ENCODE data around the gene PTPN23. TPM values are rescaled to one million over a fixed set of nuclear protein-coding genes. Genes with fewer than 3 reads are reported as not detected.

The PTPN23 gene
- polyA plus RNA-seq, 1 donor from 2014 or later: 36.2 TPM

- Histone ChIP-seq H3K9ac (ENCODE audit: low read length) (no peak overlapping the region), H3K9me2 (ENCODE audit: insufficient read depth, low read length) (no peaks in the 10 kb centered on the region), H3K4me2 (ENCODE audit: low read length) (no peak overlapping the region), H3K9me3 (ENCODE audit: low read length) (no peaks in the 10 kb centered on the region), H3K79me2 (replicated peaks; ENCODE audit: insufficient read depth, low read length) (no peaks in the 10 kb centered on the region), H2AFZ (ENCODE audit: low read depth, low read length) (no peak overlapping the region), H4K20me1 (ENCODE audit: insufficient read depth) (no peaks in the 10 kb centered on the region), H3F3A (ENCODE audit: insufficient read depth, low read length, poor library complexity, severe bottlenecking) (no peaks in the 10 kb centered on the region), H3K27me3 (ENCODE audit: insufficient read depth, low read depth, low read length) (no peaks in the 10 kb centered on the region), H3K4me3 (ENCODE audit: low read length) (no peak overlapping the region), H3K36me3 (ENCODE audit: insufficient read depth, low read length) (no peaks in the 10 kb centered on the region), H3K27ac (ENCODE audit: low read length) (no peak overlapping the region)
- TF ChIP-seq RAD21 (conservative IDR thresholded peaks at IDR 0.05) (no peak), POLR2AphosphoS5 (IDR thresholded peaks at IDR 0.05) (no peak), TAF1 (IDR thresholded peaks at IDR 0.05; ENCODE audit: low read depth) (no peak), CTCF (IDR thresholded peaks at IDR 0.05; ENCODE audit: poor library complexity, severe bottlenecking) (no peak), MXI1 (conservative IDR thresholded peaks at IDR 0.05; ENCODE audit: poor library complexity, severe bottlenecking) (no peak), SMC3 (conservative IDR thresholded peaks at IDR 0.05; ENCODE audit: poor library complexity) (no peak), EZH2 (IDR thresholded peaks at IDR 0.05; ENCODE audit: borderline replicate concordance, insufficient read depth, low read length, poor library complexity, severe bottlenecking) (no peak), EP300 (conservative IDR thresholded peaks at IDR 0.05; ENCODE audit: poor library complexity, severe bottlenecking) (no peak)
- TF ChIP-seq, protein P1, sequence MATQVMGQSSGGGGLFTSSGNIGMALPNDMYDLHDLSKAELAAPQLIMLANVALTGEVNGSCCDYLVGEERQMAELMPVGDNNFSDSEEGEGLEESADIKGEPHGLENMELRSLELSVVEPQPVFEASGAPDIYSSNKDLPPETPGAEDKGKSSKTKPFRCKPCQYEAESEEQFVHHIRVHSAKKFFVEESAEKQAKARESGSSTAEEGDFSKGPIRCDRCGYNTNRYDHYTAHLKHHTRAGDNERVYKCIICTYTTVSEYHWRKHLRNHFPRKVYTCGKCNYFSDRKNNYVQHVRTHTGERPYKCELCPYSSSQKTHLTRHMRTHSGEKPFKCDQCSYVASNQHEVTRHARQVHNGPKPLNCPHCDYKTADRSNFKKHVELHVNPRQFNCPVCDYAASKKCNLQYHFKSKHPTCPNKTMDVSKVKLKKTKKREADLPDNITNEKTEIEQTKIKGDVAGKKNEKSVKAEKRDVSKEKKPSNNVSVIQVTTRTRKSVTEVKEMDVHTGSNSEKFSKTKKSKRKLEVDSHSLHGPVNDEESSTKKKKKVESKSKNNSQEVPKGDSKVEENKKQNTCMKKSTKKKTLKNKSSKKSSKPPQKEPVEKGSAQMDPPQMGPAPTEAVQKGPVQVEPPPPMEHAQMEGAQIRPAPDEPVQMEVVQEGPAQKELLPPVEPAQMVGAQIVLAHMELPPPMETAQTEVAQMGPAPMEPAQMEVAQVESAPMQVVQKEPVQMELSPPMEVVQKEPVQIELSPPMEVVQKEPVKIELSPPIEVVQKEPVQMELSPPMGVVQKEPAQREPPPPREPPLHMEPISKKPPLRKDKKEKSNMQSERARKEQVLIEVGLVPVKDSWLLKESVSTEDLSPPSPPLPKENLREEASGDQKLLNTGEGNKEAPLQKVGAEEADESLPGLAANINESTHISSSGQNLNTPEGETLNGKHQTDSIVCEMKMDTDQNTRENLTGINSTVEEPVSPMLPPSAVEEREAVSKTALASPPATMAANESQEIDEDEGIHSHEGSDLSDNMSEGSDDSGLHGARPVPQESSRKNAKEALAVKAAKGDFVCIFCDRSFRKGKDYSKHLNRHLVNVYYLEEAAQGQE (IDR thresholded peaks at IDR 0.05; ENCODE audit: borderline replicate concordance): no peak
These were observed 30.2 kb downstream of the PTPN23 start for GRCh38 chr3:47410801-47411646.

DNA sequence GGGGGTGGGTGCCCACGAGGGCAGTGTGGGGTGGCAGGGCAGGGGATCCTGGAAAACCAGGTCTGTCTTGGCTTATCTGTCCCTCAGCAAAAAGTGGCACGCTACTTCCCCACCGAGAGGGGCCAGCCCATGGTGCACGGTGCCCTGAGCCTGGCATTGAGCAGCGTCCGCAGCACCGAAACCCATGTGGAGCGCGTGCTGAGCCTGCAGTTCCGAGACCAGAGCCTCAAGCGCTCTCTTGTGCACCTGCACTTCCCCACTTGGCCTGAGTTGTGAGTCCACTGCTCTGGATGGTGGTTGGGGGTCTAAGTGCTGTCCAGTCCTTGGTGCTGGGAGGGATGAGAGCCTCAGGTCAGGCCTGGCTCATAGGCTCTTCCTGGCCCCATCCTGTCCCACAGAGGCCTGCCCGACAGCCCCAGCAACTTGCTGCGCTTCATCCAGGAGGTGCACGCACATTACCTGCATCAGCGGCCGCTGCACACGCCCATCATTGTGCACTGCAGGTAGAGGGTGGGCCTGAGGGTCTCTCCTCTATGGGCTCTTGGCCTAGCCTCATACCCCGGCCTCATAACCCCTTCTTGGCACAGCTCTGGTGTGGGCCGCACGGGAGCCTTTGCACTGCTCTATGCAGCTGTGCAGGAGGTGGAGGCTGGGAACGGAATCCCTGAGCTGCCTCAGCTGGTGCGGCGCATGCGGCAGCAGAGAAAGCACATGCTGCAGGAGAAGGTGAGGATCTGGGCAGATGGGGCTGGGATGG lies 31.1 kb downstream of the PTPN23 start:
- no peak overlapping the region for H3K9ac ChIP-seq (ENCODE audit: low read length)

More for the DNA sequence above, 31.1 kb downstream of the PTPN23 start:
- no peak overlapping the region for H3K27ac ChIP-seq (ENCODE audit: low read length)
- no peaks in the 10 kb centered on the region for H3K9me2 ChIP-seq (ENCODE audit: insufficient read depth, low read length)
- H3F3A ChIP-seq (ENCODE audit: insufficient read depth, low read length, poor library complexity, severe bottlenecking): no peaks in the 10 kb centered on the region
- H3K4me3 ChIP-seq (ENCODE audit: low read length): no peak overlapping the region
- no peaks in the 10 kb centered on the region for H3K79me2 ChIP-seq (replicated peaks; ENCODE audit: insufficient read depth, low read length)
- H3K4me2 ChIP-seq (ENCODE audit: low read length): no peak overlapping the region
- no peaks in the 10 kb centered on the region for H3K36me3 ChIP-seq (ENCODE audit: insufficient read depth, low read length)
- TF ChIP-seq EP300 (conservative IDR thresholded peaks at IDR 0.05; ENCODE audit: poor library complexity, severe bottlenecking) (no peak), EZH2 (IDR thresholded peaks at IDR 0.05; ENCODE audit: borderline replicate concordance, insufficient read depth, low read length, poor library complexity, severe bottlenecking) (no peak), TAF1 (IDR thresholded peaks at IDR 0.05; ENCODE audit: low read depth) (no peak), SMC3 (conservative IDR thresholded peaks at IDR 0.05; ENCODE audit: poor library complexity) (no peak), MXI1 (conservative IDR thresholded peaks at IDR 0.05; ENCODE audit: poor library complexity, severe bottlenecking) (no peak), RAD21 (conservative IDR thresholded peaks at IDR 0.05) (no peak), POLR2AphosphoS5 (IDR thresholded peaks at IDR 0.05) (no peak), CTCF (IDR thresholded peaks at IDR 0.05; ENCODE audit: poor library complexity, severe bottlenecking) (no peak)
- TF ChIP-seq, protein P1 (IDR thresholded peaks at IDR 0.05; ENCODE audit: borderline replicate concordance): no peak
- no peaks in the 10 kb centered on the region for H3K27me3 ChIP-seq (ENCODE audit: insufficient read depth, low read depth, low read length)
- H4K20me1 ChIP-seq (ENCODE audit: insufficient read depth): no peaks in the 10 kb centered on the region
- no peaks in the 10 kb centered on the region for H3K9me3 ChIP-seq (ENCODE audit: low read length)
- no peak overlapping the region for H2AFZ ChIP-seq (ENCODE audit: low read depth, low read length)

Data from neural cell (in vitro differentiated cells).